Umbilical cord (tissue), 2 donors: ENCODE measurements around the gene PLXNB3. TPM values are rescaled to one million over a fixed set of nuclear protein-coding genes. Genes with fewer than 3 reads are reported as not detected.

ENCODE experiments used
- DNase-seq: peaks from one replicate; pipeline ENCODE4 v3.0.0-alpha.2; 2015; ENCODE audit warnings: low spot score
- total RNA-seq: library from RNA; depleted of rRNA; stranded (reverse); fragments of >200 nt; gene quantifications from one replicate; pipeline ENCODE4 v1.2.3, GENCODE V29; 2014; ENCODE audit warnings: low replicate concordance; ENCODE audit not compliant: insufficient read depth

The PLXNB3 gene
- total RNA-seq, 1 donor from 2014 or later: 23.6 TPM

- no peak for DNase-seq
Measured at GRCh38 chrX:153773741-153774575, 9.9 kb downstream of the PLXNB3 start.

DNA sequence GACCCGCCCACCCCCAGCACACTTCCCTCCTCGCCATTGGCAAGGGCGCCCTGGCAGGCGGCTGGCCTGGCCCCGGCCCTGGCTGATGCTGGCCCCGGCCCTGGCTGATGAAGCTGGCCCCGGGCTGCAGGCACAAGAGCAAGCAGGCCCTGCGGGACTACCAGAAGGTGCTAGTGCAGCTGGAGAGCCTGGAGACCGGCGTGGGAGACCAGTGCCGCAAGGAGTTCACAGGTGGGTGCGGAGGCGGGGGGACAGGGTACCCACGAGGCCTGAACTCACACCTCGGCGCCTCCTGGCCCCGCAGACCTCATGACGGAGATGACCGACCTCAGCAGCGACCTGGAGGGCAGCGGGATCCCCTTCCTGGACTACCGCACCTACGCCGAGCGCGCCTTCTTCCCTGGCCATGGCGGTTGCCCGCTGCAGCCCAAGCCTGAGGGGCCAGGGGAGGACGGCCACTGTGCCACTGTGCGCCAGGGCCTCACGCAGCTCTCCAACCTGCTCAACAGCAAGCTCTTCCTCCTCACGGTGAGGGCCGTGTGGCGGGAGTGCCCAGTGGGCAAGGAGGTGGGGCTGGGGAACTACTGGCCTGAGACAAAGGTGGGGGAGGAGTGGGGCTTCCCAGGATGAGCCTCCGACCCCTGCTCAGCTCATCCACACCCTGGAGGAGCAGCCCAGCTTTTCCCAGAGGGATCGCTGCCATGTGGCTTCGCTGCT, 10.7 kb downstream of the PLXNB3 start:
- no peak for DNase-seq

- no peak for DNase-seq
Measured at GRCh38 chrX:153775293-153776119, 11.5 kb downstream of the PLXNB3 start.

GRCh38 chrX:153776120-153776599, 12.1 kb downstream of the PLXNB3 start:
- no peak for DNase-seq

GRCh38 chrX:153776611-153777045, 12.6 kb downstream of the PLXNB3 start:
- no peak for DNase-seq

- no peak for DNase-seq
Measured at GRCh38 chrX:153777261-153778090, 13.4 kb downstream of the PLXNB3 start.

DNA sequence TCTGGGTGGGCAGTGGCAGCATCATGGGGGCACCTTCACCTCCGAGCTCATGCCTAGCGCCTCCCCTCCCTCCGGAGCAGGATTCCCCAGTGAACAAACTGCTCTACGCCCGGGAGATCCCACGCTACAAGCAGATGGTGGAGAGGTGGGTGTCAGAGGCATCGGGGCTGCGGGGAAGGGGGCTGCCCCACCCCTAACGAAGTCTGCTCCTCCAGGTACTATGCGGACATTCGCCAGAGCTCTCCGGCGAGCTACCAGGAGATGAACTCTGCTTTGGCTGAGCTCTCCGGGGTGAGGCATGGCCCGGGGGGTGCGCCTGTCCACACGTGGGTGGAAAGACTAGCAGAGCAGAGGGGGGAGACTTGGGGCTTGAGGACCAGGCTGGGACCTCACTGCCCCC, 14.1 kb downstream of the PLXNB3 start:
- DNase-seq: no peak

- DNase-seq: no peak
Measured at GRCh38 chrX:153778684-153779101, 14.6 kb downstream of the PLXNB3 start.

- no peak for DNase-seq
Measured at GRCh38 chrX:153779891-153780677, 16.0 kb downstream of the PLXNB3 start.

GRCh38 chrX:153780678-153781427, 16.8 kb downstream of the PLXNB3 start, which contains the start of gene SRPK3:
SRPK3 (plus strand) TSS chrX:153781041; CDS start chrX:153781087, 46 bp downstream.
- DNase-seq: peak; percentile 40

- peak; percentile 21 for DNase-seq
Measured at GRCh38 chrX:153781428-153782047, 17.5 kb downstream of the PLXNB3 start.

GRCh38 chrX:153782313-153782712, 18.3 kb downstream of the PLXNB3 start:
- DNase-seq: no peak

DNA sequence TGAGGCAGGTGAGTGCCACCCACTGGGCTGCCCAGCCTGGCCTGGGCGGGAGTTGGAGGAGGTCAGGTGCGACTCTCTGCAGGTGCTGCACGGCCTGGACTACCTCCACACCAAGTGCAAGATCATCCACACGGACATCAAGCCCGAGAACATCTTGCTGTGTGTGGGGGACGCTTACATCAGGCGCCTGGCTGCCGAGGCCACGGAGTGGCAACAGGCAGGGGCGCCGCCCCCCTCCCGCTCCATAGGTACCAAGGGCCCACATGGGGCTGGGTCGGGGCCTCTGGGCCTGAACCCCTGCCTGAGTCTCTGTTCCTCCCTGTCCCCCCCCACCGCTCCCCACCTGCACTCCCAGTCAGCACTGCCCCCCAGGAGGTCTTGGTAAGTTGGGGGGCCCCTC, 18.8 kb downstream of the PLXNB3 start:
- no peak for DNase-seq

- DNase-seq: no peak
Measured at GRCh38 chrX:153783378-153784013, 19.4 kb downstream of the PLXNB3 start.

DNA sequence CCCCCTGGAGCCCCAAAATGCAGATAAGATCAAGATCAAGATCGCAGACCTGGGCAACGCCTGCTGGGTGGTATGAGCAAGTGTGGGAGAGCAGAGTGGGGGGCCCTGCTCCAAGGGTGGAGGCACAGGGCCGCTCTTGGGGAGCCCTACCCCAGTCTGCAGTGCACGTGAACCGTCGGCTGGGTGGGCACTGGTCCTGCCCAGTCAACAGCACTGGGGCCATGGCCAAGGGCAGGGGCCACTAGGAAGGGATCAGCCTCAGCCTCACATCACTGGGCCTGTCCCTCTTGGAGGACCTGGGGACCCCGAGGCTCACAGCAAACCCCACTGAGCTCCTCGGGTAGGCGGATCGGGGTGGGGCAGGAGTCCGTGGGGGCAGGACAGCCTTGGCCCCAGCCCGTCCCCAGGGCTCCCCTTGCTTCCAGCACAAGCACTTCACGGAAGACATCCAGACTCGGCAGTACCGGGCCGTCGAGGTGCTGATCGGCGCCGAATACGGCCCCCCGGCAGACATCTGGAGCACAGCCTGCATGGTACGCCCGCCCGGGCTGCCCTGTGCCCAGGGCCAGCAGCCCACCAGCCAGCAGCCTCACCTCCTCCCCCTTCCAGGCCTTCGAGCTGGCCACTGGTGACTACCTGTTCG, 20.4 kb downstream of the PLXNB3 start:
- DNase-seq: no peak

DNA sequence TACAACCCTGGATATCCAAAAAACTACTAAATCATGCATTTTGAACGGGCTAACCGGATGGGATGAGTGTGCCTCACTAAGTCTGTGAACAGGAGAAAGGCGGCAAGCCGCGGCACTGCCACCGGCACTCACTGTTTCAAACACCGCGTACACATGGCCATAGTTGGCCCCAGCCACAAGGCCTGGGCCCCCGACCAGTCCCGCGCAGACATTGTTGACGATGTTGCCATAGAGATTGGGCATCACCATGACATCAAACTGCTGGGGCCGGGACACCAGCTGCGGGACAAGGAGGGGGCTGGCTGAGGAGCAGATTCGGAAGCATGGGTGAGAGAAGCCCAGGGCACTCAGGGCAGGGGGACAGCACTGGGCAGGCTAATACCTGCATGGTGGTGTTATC, 22.6 kb downstream of the PLXNB3 start:
- DNase-seq: no peak

DNA sequence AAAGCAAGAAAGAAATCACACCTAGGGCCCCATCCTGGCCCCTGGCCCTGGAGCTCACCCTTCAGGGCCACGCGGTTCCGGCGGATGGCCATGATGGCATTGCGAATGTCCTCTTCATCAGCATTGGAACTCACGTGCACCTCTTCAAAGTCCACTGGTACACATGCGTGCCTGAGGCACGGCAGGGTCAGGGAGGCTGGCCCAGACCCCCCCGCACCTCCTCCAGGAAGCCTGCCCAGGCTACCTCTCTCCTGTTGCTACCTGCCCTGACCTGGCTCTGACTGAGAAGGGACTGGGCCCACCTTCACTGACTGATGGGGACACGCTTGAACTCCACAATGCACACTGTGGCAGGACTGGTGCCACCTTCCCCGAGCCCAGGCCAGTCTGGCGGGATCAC, 25.6 kb downstream of the PLXNB3 start:
- no peak for DNase-seq
